ENCODE measurements around the gene RIC8A.
"Not testable (repeated sequence)": the region's sequence is repeated elsewhere in the genome, so short reads cannot be mapped to it uniquely, and the experiment has no call there.

DNA sequence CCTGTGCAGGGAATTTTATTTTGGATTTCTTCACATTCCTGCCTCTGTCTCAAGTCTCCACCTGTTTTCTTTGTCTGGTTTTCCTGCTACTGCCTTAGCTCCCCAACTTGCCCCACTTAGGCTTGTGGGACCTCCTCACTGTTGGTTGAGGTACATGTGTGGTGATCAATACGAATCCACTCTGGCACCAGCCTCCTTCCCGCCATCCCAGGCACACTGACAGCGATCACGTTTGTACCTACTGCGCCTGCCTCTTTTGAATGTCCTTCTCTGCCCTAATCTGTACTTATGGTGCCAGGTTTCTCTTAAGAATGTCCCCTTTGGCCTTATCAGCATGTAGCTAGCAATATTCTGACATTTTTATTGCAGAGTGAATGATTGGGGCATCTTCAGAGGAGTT lies 17.0 kb upstream of the RIC8A start:
- TF ChIP-seq, protein P1, sequence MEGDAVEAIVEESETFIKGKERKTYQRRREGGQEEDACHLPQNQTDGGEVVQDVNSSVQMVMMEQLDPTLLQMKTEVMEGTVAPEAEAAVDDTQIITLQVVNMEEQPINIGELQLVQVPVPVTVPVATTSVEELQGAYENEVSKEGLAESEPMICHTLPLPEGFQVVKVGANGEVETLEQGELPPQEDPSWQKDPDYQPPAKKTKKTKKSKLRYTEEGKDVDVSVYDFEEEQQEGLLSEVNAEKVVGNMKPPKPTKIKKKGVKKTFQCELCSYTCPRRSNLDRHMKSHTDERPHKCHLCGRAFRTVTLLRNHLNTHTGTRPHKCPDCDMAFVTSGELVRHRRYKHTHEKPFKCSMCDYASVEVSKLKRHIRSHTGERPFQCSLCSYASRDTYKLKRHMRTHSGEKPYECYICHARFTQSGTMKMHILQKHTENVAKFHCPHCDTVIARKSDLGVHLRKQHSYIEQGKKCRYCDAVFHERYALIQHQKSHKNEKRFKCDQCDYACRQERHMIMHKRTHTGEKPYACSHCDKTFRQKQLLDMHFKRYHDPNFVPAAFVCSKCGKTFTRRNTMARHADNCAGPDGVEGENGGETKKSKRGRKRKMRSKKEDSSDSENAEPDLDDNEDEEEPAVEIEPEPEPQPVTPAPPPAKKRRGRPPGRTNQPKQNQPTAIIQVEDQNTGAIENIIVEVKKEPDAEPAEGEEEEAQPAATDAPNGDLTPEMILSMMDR (conservative IDR thresholded peaks at IDR 0.05; ENCODE audit: low read length), result not testable (repeated sequence)
- TF ChIP-seq EZH2phosphoT487 (IDR thresholded peaks at IDR 0.05; ENCODE audit: borderline replicate concordance), result not testable (repeated sequence)
